ENCODE data around the gene QRSL1.
A peak's percentile ranks its signal among the peaks of the same experiment; 100 is the strongest.
"Not testable (repeated sequence)": the region's sequence is repeated elsewhere in the genome, so short reads cannot be mapped to it uniquely, and the experiment has no call there.

QRSL1 gene

DNA sequence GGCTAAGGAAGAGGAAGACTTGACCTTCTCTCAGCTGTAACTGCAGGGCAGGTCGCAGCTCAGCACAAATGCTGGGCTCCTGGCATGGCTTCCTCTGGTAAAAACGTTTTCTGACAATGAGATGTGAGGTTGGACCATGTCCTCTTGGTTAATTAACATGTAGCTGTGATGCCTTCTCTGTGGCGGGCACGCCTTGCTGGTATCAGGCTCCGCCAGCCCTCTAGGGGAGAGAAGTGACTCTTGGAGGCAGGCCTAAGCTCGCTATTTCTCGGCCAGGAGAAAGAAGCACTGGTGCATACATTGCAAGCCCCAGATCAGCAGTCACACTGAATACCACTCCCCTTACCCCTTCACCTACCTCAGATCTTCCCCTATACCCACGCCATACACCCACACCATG, 65.0 kb downstream of the QRSL1 start:
- no peaks in the 10 kb centered on the region for H3K9me3 ChIP-seq (ENCODE audit: control insufficient read depth, insufficient read depth, low read length)
- no peaks in the 10 kb centered on the region for H3K79me2 ChIP-seq (ENCODE audit: control insufficient read depth, low read length)
- TF ChIP-seq CTCF (IDR thresholded peaks at IDR 0.05; ENCODE audit: low read depth, low read length, poor library complexity, severe bottlenecking) (no peak), EZH2phosphoT487 (IDR thresholded peaks at IDR 0.05; ENCODE audit: borderline replicate concordance, low read length) (no peak)
- H3F3A ChIP-seq (ENCODE audit: control insufficient read depth, insufficient read depth): no peaks in the 10 kb centered on the region; the same call in 1 of the 2 replicates
- peaks cover 64% of the 10 kb centered on the region for H3K4me1 ChIP-seq (ENCODE audit: control insufficient read depth, low read length)
- peak overlapping the region; percentile 30 for H3K4me3 ChIP-seq (ENCODE audit: low read length)
- H3K9me2 ChIP-seq (replicated peaks; ENCODE audit: control insufficient read depth, low read length): no peaks in the 10 kb centered on the region
- peak overlapping the region; percentile 58 for H3K4me2 ChIP-seq (ENCODE audit: low read length)
- peaks cover 4% of the 10 kb centered on the region; the same call in 1 of the 2 replicates for H3K36me3 ChIP-seq (ENCODE audit: control insufficient read depth, low read length)
- peak overlapping the region; percentile 37 for H3K27ac ChIP-seq (ENCODE audit: low read depth, low read length)
- H3K27me3 ChIP-seq (ENCODE audit: control insufficient read depth, low read length): no peaks in the 10 kb centered on the region
- no peaks in the 10 kb centered on the region for H4K20me1 ChIP-seq (ENCODE audit: control insufficient read depth, insufficient read depth, low read depth, low read length)

DNA sequence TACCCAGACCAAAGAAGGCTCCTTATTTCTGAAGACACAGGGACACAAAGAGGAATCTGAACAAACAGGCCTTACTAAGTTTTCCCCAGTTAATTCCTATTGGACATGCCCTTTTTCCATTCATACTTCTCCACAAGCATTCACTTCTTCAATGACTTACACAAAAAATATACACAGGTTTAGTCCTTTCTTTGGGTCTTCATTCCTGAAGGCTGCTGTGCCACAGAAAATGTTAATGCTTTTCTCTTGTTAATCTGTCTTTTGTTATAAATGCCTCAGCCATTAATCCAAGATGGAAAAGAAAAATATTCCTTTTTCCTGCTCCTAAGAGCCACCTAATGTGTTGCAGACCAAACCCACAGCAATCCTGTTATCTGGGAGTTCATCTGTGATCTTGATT, 71.2 kb downstream of the QRSL1 start:
- TF ChIP-seq CTCF (IDR thresholded peaks at IDR 0.05; ENCODE audit: low read depth, low read length, poor library complexity, severe bottlenecking) (no peak), EZH2phosphoT487 (IDR thresholded peaks at IDR 0.05; ENCODE audit: borderline replicate concordance, low read length) (no peak)
- Histone ChIP-seq H3K4me3 (ENCODE audit: low read length) (peak overlapping the region; percentile 69), H3K4me2 (ENCODE audit: low read length) (peak overlapping the region; percentile 89), H3K9me2 (replicated peaks; ENCODE audit: control insufficient read depth, low read length) (no peaks in the 10 kb centered on the region), H3K9me3 (ENCODE audit: control insufficient read depth, insufficient read depth, low read length) (peaks cover 14% of the 10 kb centered on the region), H3K36me3 (ENCODE audit: control insufficient read depth, low read length) (peaks cover 33% of the 10 kb centered on the region), H4K20me1 (ENCODE audit: control insufficient read depth, insufficient read depth, low read depth, low read length) (no peaks in the 10 kb centered on the region), H3K79me2 (ENCODE audit: control insufficient read depth, low read length) (no peaks in the 10 kb centered on the region), H3K27me3 (ENCODE audit: control insufficient read depth, low read length) (no peaks in the 10 kb centered on the region), H3F3A (ENCODE audit: control insufficient read depth, insufficient read depth) (peaks cover 37% of the 10 kb centered on the region), H3K27ac (ENCODE audit: low read depth, low read length) (peak overlapping the region; percentile 99), H3K4me1 (ENCODE audit: control insufficient read depth, low read length) (peaks cover 89% of the 10 kb centered on the region)

DNA sequence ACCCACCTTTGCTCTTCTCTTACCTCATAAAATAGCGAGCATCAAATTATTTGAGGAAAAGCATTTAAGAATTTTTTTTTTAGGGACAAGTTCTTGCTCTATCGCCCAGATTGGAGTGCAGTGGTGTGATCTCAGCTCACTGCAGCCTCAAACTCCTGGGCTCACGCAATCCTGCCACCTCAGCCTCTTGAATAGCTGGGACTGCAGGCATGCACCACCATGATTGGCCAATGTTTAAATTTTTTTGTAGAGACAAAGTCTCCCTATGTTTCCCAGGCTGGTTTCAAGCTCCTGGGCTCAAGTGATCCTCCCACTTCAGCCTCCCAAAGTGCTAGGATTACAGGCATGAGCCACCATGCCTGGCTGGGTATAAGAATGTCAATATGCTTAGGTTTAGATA, 71.8 kb downstream of the QRSL1 start:
- Histone ChIP-seq H3K36me3 (ENCODE audit: control insufficient read depth, low read length) (peaks cover 39% of the 10 kb centered on the region), H3K9me3 (ENCODE audit: control insufficient read depth, insufficient read depth, low read length) (peaks cover 20% of the 10 kb centered on the region), H3K27ac (ENCODE audit: low read depth, low read length) (peak overlapping the region; percentile 99), H3K4me1 (ENCODE audit: control insufficient read depth, low read length) (peaks cover 86% of the 10 kb centered on the region), H3K4me3 (ENCODE audit: low read length) (peak overlapping the region; percentile 69), H3F3A (ENCODE audit: control insufficient read depth, insufficient read depth) (peaks cover 37% of the 10 kb centered on the region), H3K4me2 (ENCODE audit: low read length) (peak overlapping the region; percentile 89)
- not testable (repeated sequence) for H3K27me3 ChIP-seq (ENCODE audit: control insufficient read depth, low read length); H3K9me2 ChIP-seq (replicated peaks; ENCODE audit: control insufficient read depth, low read length); H3K79me2 ChIP-seq (ENCODE audit: control insufficient read depth, low read length); H4K20me1 ChIP-seq (ENCODE audit: control insufficient read depth, insufficient read depth, low read depth, low read length)

DNA sequence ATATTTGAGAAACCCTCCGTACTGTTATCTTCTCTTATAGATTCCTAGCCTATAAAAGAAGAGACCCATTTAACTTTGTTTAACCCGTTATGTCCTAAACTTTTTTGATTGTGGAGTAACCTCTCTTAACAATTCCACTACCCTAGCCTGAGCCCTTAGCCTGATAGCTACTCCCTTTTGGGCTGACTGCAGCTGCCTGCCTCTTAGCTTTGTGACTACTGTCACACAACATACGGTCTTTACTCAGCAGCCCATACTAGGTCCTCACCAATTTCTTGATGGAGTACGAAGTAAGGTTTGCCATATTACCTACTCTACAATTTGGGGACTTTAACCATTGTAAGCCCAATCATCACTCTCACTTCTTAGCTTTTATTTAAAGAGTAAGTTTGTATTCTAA, 72.7 kb downstream of the QRSL1 start:
- TF ChIP-seq EZH2phosphoT487 (IDR thresholded peaks at IDR 0.05; ENCODE audit: borderline replicate concordance, low read length): no peak
- TF ChIP-seq CTCF (IDR thresholded peaks at IDR 0.05; ENCODE audit: low read depth, low read length, poor library complexity, severe bottlenecking): no peak
- H3K4me1 ChIP-seq (ENCODE audit: control insufficient read depth, low read length): peaks cover 82% of the 10 kb centered on the region
- no peaks in the 10 kb centered on the region for H3K27me3 ChIP-seq (ENCODE audit: control insufficient read depth, low read length)
- peaks cover 37% of the 10 kb centered on the region for H3F3A ChIP-seq (ENCODE audit: control insufficient read depth, insufficient read depth)
- H3K9me2 ChIP-seq (replicated peaks; ENCODE audit: control insufficient read depth, low read length): no peaks in the 10 kb centered on the region
- peaks cover 40% of the 10 kb centered on the region for H3K36me3 ChIP-seq (ENCODE audit: control insufficient read depth, low read length)
- H3K4me3 ChIP-seq (ENCODE audit: low read length): peak overlapping the region; percentile 69
- H3K9me3 ChIP-seq (ENCODE audit: control insufficient read depth, insufficient read depth, low read length): peaks cover 22% of the 10 kb centered on the region
- no peaks in the 10 kb centered on the region for H3K79me2 ChIP-seq (ENCODE audit: control insufficient read depth, low read length)
- H3K27ac ChIP-seq (ENCODE audit: low read depth, low read length): peak overlapping the region; percentile 99
- no peaks in the 10 kb centered on the region for H4K20me1 ChIP-seq (ENCODE audit: control insufficient read depth, insufficient read depth, low read depth, low read length)
- H3K4me2 ChIP-seq (ENCODE audit: low read length): peak overlapping the region; percentile 89

Measured in DOHH2 (cell line).